Activated naive CD4-positive, alpha-beta T cell treated with Interleukin-2 at 50 U/mL for 16 hours (primary cell): ENCODE data around the gene PIANP.

Experiments used
- DNase-seq: peaks from one replicate; pipeline ENCODE4 v3.0.0-alpha.2; 2020

The PIANP gene

DNA sequence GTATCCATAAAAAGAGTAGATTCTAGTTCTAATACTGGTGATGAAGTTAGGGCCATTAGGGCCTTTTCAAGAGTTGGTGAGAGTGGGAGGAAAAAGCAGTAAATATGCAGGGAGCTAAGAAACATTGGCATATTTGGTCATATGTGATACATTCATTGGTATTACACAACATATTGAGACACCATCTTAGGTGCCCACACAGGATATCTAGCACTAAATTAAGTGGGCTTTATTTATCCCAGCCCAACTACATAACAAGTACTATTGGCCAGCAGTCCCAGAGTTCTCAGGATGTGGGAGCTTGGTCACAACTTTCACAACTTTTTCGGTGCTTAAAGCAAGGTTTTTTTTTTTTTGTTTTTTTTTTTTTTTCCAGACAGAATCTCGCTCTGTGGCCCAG is 35.7 kb downstream of the PIANP start:
- DNase-seq, result no peak

DNA sequence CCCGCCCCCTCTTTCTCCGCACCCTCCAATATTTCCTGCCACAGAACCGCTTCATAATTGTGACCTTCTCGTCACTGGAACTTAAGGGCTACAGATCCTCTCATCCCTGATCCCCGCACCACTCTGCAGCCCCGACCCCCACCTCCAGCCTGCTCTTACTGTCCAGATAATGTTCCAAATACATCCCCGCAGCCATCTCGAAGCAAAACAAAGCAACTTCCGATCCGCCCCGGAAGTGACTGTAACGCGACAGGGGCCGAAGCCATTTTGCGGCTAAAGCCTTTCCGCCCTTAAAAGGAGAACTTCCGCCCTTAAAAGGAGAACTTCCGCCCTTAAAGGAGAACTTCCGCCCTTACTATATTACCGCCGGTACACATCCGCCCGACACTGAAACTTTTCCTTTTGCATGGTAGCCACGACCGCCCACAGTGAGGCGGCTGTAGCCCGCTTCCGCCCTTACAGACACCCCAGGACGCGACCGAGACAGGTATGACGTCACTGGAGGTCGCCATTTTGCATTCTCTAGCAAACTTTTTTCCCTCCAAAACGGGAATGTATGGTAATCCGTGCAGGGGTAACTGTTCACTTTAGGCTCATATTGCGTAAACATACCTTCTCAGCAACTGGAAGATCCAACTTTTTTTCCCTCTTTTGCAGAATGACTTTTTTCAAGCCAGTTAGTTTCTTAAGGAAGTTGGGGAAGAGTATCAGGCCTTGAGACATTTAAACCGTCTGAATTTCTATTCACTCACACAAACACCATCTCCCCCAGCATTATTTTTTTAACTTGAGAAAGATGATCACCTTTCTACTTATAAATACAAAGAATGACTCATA is 37.5 kb downstream of the PIANP start, which contains the start of gene ING4:
Gene ING4, minus strand, starts transcription at position 214 of the 837 bp plus-strand sequence. Its CDS starts 18 bp downstream, at position 196.
- DNase-seq, result peak; percentile 96

DNA sequence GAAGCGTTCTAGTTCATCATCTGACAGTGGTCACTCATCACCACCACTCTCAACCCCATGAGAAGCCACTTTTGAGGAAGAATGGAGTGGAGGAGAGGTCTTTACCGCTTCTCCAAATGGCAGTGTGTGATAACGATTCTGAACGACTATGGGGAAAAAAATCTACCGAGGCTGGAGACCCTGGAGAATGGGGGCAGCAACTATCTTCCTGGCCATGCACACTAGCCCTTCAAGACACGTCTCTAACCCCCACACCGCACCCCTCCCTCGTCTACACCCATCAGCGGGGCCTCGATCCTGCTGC is 38.1 kb downstream of the PIANP start:
- DNase-seq, result no peak

DNA sequence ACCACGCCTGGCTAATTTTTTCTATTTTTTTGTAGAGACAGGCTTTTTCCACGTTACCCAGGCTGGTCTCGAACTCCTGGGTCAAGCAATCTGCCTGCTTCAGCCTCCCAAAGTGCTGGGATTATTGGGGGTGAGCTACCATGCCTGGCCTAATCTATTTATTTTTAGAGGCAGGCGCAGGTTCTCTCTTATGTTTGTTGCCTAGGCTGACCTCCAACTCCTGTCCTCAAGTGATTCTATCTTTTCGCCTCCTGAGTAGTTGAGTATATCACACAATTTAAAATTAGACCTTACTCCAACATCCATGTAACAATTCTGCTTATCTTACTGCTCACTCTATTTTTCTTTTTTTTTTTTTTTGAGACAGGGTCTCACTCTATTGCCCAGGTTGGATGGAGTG is 46.6 kb downstream of the PIANP start:
- DNase-seq, result no peak

DNA sequence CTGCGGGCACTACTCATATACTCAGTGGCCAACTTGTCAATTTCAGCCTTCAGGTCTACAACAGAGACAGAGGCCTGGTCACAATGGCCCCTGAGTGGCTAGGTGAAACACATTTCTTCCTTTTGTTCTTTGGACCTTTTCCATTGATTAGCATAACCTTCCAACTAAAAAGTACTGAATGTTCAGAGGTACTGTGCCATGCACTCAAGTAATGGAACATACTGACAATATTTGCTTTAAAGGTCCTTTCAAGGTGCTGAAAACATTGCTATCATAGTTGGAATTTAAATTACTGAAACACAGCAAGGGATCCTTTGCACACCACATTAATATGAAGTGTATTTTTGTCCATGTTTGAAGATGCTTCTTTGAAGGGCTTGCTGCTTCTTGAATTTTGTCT is 47.3 kb downstream of the PIANP start:
- no peak for DNase-seq

DNA sequence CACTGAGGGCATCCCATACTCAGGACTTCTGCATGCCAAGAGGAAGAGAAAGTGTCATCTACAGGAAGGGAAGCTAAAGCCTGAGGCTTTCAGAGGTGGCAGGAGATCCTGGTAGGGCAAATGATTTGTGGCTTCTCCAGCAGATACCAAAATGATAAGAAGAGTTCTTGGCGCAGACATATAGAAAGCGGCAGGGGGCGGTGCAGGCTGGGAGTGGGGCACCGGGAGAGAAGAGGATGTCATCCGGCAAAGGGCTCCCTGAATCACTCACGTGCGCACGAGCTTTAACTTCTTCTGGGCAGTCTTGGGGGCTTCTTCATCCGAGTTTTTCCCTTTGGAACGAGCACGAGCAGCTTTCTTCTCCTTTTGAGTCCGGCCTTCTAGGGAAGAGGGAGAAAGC is 48.2 kb downstream of the PIANP start:
- DNase-seq, result no peak

DNA sequence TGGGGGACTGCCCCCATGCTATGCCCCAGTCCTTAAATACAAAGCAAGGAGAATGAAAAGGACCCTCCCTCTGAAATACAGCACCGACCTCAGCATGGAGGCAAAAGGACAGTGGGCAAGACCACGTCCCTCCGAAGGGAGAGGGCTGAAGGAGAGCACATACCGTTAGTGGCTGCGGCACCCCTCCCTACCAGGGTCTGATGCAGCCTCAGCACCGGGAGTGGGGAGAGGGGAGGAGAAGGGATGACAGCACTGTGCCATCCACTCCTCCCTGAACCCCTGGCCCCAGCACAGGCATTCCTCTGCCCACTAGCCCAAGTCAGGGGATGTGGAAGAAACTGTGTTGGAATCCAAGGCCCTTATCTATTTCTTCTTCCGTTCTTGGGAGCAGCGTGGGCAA is 49.8 kb downstream of the PIANP start:
- DNase-seq, result no peak

DNA sequence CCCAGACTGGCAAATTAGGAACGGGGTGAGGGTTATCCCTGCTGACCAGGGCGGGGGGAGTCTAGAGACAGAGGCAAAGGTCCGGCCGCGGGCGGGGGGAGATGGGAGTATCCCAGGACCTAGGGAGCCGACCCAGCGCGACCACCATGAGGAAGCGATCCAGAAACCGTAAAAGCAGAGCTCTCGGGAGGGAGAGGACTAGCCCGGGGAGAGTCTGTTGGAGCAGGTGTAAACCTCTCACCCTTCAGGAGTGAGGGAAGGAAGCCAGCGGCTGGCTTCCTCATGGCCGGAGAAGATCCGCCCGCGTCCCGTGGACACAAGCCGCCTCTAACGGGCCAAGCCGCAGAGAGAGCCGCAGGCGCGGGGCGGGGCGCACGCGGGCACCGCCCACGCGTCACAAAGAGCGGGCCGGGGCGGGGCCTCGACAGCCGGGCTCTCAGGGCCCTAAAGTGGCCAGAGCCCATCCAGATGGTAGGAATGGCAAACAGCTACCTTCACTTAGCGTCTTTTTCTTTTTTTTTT is 53.5 kb downstream of the PIANP start, which contains the start of gene ACRBP:
Gene ACRBP, minus strand, starts transcription at position 350 of the 522 bp plus-strand sequence. Its CDS starts 66 bp downstream, at position 284.
- peak; percentile 19 for DNase-seq

DNA sequence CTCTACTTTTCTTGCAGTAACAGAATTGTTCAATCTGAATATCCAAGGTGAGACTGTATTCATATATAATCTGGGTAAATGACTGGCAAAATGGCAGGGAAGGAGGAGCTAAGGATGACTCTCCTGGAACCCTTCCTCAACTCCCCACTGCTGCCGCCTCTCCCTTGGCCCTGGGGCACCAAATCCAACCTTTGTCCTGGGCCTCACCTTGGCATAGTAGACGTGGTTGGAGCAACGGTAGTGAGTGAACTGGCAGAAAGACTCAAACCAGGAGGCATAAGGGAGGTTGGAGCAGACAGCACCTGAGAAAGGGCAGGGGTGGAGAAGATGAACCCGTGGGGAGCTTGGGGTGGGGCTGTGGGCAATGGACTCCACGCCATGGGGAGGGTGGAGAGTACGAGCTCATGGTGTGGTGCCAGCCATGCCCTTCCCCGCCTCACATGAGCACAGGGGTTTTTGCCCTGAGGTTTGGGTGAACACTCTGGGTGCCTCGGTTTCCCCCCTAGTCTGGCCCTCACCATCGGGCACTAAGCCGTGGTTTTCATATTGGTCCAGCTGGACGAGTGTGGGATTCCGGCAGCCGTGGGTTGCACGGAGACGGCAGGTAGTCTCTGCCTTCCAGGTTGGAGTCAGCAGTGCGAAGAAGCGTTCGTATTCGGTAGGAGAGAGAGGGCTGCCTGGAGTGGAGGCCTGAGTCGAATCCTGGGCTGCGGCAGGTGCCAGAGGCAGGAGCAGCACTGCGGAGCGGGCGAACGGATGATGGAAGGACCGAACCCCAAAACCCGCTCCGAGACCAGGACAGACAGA is 54.1 kb downstream of the PIANP start:
- no peak for DNase-seq

DNA sequence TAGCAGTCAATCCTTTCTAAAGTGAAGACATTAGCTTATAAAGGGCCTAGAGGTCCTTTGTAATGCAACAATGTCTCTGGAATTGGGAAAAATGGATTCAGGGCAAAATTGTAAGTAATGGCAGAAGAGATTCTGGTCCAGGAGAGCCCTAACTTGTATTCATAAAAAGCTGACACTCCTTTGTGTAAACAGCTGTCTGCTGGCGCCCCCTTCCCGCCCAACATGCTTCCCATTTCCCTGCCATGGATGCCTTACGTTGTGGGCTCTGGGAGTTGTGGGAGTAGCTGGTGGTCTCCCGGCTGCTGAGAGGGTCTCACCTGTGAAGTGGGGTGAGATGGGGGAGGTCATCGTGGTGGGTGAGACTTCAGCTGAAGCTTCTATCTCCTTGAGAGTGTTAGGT is 55.7 kb downstream of the PIANP start:
- DNase-seq, result no peak

DNA sequence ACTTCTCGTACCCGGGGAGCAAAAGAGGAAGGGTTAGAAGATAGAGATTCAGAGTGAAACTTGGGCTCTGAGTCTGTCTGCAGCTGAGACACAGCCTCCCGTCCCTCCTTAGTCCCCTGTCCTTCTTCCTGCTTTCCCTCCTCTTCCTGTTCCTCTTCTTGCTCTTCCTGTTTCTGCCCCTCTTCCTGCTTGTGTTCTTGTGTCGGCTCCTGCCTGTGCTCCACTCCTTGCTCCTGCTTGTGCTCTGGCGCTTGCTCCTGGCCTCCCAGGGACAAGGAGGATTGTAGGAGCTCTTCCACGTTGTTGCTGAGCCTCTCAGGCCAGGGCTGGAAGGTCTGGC is 56.4 kb downstream of the PIANP start:
- DNase-seq, result no peak
